ENCODE measurements around the gene SPINT2.
A peak's percentile ranks its signal among the peaks of the same experiment; 100 is the strongest.

SPINT2 gene

GRCh38 chr19:38303517-38304351 lies 39.4 kb downstream of the SPINT2 start, which contains the start of gene C19orf33:
C19orf33 (plus strand) TSS chr19:38304251; CDS start chr19:38304262, 11 bp downstream.
- no peak for DNase-seq

DNA sequence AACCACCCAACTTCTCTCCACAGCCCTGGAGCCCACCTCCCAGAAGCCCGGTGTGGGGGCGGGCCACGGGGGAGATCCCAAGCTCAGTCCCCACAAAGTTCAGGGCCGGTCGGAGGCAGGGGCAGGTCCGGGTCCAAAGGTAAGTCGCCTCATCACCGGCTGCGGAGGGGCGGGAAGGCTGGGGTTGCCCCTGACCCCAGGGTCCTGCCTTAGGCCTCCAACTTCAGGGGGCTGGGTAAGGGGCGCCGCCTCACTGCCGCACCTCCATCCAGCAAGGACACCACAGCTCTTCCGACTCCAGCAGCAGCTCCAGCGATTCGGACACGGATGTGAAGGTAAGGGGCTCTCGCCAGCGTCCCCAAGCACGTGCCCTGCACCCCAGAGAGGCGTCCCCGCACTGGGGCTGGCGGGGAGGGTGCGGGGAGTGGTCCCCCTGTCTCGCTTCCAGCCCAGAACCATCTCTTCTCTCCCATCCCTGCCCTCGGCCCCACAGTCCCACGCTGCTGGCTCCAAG lies 40.0 kb downstream of the SPINT2 start:
- DNase-seq = no peak

- DNase-seq = no peak
Measured at GRCh38 chr19:38304866-38305429, 40.6 kb downstream of the SPINT2 start.

GRCh38 chr19:38306236-38306635 lies 41.9 kb downstream of the SPINT2 start:
- DNase-seq = no peak

DNA sequence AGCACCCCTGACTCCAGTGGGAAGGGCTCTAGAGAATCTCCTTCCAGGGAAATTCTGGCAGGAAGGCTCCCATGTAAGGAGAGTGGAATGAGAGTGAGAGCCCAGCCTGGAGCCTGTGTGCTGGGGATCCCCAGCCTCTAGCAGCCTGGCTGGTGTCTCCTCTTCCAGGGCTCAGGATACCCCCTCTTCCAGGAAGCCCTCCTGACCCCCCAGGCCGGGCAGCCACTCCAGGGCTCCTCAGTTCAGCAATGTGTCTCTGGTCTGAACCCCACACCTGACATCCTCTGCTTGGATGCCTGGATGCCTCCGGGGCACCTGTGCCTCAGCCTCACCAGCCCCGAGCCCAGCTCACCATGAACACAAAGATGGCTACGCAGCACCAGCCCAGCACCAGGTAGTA lies 42.7 kb downstream of the SPINT2 start:
- no peak for DNase-seq

DNA sequence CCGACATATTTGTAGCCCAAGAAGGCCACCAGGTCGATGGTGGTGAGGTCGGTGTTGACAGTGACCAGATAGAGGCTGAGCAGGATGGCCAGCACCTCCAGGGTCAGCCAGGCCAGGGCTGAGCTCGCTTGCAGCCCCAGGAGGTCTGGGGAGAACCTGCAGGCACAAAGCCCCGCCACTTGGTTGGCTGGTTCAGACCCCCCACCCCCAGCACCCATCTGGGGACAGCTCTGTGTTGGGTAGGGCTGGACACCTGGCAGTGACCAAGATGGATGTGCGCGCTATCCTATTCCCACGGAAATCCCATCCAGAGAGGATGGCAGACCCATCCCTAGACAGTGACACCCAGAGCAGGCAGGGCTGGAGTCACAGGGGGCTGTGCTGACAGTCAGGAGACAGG lies 43.2 kb downstream of the SPINT2 start:
- DNase-seq = no peak

DNA sequence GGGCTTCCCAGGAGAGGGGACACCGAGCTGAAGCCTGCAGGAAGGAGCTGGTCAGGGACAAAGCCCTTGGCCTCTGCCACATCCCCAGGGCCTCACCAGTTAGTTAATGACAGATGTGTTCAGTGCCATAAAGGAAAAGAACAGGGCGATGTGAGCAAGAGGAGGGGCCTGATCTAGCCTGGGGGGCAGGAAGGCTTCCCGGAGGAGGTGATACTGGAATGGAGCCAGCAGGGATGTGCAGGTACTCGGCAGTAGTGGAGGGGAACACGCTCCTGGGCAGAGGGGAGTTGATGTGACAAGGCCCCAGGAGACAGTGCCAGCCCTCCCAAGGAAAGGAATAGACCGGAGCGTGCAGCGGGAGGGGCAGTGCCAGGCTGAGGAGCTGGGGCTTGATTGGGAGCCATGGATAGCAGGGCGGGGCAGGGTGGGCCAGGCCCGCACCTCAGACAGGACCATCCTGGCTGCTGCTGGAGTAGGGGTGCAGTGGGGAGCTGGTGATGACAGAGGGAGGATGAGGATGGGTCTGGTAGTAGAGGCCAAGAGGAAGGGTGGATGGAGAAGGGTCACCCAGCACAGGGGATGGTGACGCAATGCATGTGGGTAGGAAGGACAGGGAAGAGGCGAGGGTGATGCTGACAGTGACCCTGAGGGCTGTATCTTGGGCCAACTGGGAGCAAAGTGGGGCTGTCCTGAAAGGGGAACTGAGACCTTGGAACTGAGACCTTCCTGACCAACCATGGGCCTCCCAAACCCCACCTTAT lies 43.8 kb downstream of the SPINT2 start:
- DNase-seq = no peak

GRCh38 chr19:38308926-38309614 lies 44.7 kb downstream of the SPINT2 start:
- no peak for DNase-seq

- no peak for DNase-seq
Measured at GRCh38 chr19:38309615-38310278, 45.4 kb downstream of the SPINT2 start.

- DNase-seq = no peak
Measured at GRCh38 chr19:38310279-38310670, 45.9 kb downstream of the SPINT2 start.

DNA sequence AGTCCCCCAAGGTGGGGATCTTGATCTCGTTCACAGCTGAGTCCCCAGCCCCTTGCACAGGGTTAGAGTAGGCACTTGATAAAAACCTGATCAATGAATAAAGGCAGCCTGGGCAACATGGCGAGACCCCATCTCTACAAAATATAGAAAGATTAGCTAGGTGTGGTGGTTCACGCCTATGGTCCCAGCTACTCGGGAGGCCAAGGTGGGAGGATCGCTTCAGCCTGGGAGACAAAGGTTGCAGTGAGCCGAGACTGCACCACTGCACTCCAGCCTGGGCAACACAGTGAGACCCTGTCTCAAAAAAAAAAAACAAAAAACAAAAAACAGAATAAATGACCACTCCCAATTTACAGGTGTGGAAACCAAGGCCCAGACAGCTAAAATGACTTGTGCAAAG lies 46.6 kb downstream of the SPINT2 start:
- DNase-seq = no peak

GRCh38 chr19:38315657-38316476 lies 51.5 kb downstream of the SPINT2 start, which contains the start of gene YIF1B:
YIF1B (minus strand) TSS chr19:38315947; CDS start chr19:38315917, 30 bp downstream.
- DNase-seq = peak; percentile 98

DNA sequence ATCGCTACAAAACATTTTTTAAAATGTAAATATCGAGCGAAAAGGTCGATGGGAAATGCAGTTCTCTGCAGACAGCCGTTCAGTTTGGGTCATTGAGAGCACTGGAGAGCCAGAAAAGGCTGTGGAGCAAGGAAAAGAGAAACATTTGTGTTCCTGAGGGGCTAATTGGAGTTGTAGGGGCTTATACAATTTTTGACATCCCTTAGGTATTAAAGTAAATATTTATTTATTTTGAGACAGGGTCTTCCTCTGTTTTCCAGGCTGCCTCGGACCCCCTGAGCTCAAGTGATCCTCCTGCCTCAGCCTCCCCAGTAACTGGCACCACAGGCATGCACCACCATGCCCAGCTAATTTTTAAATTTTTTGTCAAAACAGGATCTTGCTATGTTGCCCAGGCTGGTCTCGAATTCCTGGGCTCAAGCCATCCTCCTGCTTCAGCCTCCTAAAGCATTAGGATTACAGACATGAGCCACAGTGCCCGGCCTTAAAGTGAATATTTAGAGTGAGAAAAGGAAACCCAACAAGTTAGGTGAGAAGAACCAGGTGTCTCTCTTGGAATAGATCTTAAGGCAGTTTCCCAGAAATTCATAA lies 52.2 kb downstream of the SPINT2 start:
- DNase-seq = no peak

DNA sequence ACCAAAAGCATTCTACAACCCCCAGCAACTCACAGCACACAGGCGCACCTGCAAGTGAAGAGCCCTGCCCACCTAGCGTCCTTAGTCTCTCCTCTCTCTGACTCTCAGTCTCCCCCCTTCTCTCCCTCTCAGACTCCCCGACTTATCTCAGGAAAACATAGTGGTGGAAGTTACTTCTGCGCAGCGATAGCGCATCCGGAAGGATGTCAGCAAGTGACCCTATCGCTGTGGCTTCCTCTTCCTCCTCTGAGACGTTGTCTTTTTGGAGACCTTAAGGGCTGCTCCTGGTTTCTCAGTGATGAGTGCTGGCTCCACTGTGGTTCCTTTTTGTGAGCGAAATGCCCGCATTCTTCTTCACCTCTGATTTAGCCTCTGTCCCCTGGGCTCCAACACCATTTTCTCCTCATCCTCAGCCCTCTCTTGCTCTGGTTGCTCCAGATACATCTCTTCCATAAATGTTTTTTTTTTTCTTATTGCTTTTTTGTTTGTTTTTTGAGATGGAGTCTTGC lies 52.8 kb downstream of the SPINT2 start:
- no peak for DNase-seq

DNA sequence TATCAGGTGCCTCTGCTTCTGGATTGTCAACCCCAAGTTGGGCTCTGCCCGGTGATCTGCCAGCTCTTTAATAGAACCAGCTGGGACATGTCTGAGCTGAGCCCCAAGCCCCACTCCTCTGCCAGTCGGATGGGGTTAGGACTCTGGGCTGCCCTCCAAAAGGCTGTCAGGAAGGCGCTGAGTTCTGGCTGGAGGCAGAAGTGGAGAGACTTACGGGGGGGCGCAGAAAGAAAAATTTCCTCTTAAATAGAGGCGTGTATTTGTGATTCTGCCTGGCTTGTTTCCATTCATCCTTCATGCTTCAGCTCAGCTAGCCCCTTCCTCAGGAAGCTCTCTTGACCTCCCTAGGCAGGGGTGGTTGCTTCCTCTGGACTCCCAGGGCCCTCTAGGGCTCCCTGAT lies 54.3 kb downstream of the SPINT2 start:
- no peak for DNase-seq

- no peak for DNase-seq
Measured at GRCh38 chr19:38319421-38320258, 55.3 kb downstream of the SPINT2 start, which contains the start of gene KCNK6. KCNK6 (plus strand) TSS chr19:38319845; CDS start chr19:38319951, 106 bp downstream.

DNA sequence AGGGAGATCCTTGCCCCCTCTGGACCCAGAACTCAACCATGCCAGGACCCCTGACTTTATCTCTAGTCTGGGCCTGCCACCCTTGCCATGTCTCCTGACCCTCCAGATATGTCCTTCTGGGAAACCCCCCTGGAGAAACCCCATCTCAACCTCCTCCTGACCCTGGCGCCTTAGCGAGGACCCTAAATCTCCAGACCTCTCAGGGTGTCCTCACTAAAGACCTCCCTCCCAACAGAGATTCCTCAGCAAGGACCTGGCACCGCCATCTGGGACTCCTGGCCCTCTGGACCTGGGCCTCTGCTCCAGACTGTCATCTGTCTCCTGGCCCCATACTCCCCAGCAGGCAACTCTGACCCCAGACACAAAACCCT lies 56.6 kb downstream of the SPINT2 start:
- no peak for DNase-seq

- no peak for DNase-seq
Measured at GRCh38 chr19:38321646-38322196, 57.3 kb downstream of the SPINT2 start.

DNA sequence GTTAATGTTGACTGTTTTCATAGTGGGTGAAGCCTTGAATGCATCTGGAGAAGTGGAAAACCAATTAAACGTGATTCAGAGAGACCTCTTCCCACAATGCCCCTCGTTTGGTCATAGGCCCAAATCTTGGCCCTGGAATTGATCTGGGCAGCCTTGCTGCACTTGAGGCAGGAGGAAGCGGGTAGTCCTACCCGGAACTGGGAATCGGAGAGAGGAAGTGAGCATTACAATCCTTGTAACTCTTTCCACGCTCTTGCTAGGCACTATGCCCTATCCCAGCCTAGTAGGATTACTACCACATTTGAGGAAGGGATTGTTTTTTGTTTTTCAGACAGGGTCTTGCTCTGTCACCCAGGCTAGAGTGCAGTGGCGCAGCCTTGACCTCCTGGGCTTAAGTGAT lies 58.9 kb downstream of the SPINT2 start:
- DNase-seq = no peak
